Fibroblast of lung (primary cell): ENCODE measurements around the gene MTMR3. TPM values are rescaled to one million over a fixed set of nuclear protein-coding genes. Genes with fewer than 3 reads are reported as not detected.

Experiments
- DNase-seq, 2 donors: peaks; one replicate each; pipeline versions ENCODE4 v3.0.0 to v3.0.0-alpha.2; 2010; ENCODE audit warnings: low read depth in 2 of 2
- H2AFZ ChIP-seq: 2 replicates; pipeline ENCODE4 v1.5.1; 2012; ENCODE audit warnings: low read length, control low read depth, inconsistent platforms
- H3K27ac ChIP-seq: 2 replicates; pipeline ENCODE4 v1.5.1; 2011; ENCODE audit warnings: low read length, control low read depth; ENCODE audit not compliant: insufficient read depth
- H3K27me3 ChIP-seq: 2 replicates; pipeline ENCODE4 v1.5.1; 2011; ENCODE audit warnings: mild to moderate bottlenecking, low read length; ENCODE audit not compliant: control insufficient read depth, insufficient read depth
- H3K36me3 ChIP-seq: 2 replicates; pipeline ENCODE4 v1.5.1; 2011; ENCODE audit warnings: low read length; ENCODE audit not compliant: control insufficient read depth, insufficient read depth
- H3K4me1 ChIP-seq: 2 replicates; pipeline ENCODE4 v1.5.1; 2011; ENCODE audit warnings: low read length; ENCODE audit not compliant: control insufficient read depth, insufficient read depth; ENCODE audit errors: extremely low read depth
- H3K4me2 ChIP-seq: 2 replicates; pipeline ENCODE4 v1.5.1; 2011; ENCODE audit warnings: low read length, control low read depth; ENCODE audit not compliant: insufficient read depth; ENCODE audit errors: extremely low read depth
- H3K4me3 ChIP-seq, 4 experiments: fragments of 200-600 bp in 1 of 4; sonication (generic) in 1 of 4; replicated peaks in 1 of 4; 2 replicates each; pipeline ENCODE4 v1.5.1; 2011 to 2016; ENCODE audit warnings: low read length in 4 of 4, low read depth in 3 of 4, mild to moderate bottlenecking in 3 of 4, control low read depth in 2 of 4, inconsistent platforms in 1 of 4, mixed read lengths in 1 of 4; ENCODE audit not compliant: insufficient read depth in 1 of 4; ENCODE audit errors: control extremely low read depth in 1 of 4
- H3K79me2 ChIP-seq: 2 replicates; pipeline ENCODE4 v1.5.1; 2012; ENCODE audit warnings: mild to moderate bottlenecking, low read length, inconsistent platforms; ENCODE audit not compliant: control insufficient read depth, insufficient read depth
- H3K9ac ChIP-seq: 2 replicates; pipeline ENCODE4 v1.5.1; 2011; ENCODE audit warnings: mild to moderate bottlenecking, low read length, control low read depth; ENCODE audit not compliant: insufficient read depth
- H3K9me3 ChIP-seq: 2 replicates; pipeline ENCODE4 v1.5.1; 2012; ENCODE audit warnings: low read depth, low read length; ENCODE audit not compliant: control insufficient read depth, insufficient read depth
- H4K20me1 ChIP-seq: 2 replicates; pipeline ENCODE4 v1.5.1; 2011; ENCODE audit warnings: low read length; ENCODE audit not compliant: control insufficient read depth, insufficient read depth; ENCODE audit errors: extremely low read depth
- CTCF ChIP-seq, 2 donors: IDR thresholded peaks in 1 of 2; conservative IDR thresholded peaks in 1 of 2; 1 replicate in 1 of 2; 2 replicates in 1 of 2; pipeline ENCODE4 v1.5.1; 2011 to 2012; ENCODE audit warnings: low read length in 2 of 2, control low read depth in 1 of 2, inconsistent platforms in 1 of 2, low read depth in 1 of 2, mild to moderate bottlenecking in 1 of 2
- EZH2 ChIP-seq: IDR thresholded peaks from 2 replicates; pipeline ENCODE4 v1.5.1; 2012; ENCODE audit warnings: low read length, control low read depth, mild to moderate bottlenecking; ENCODE audit errors: missing control alignments
- polyA plus RNA-seq, 2 donors: library from polyadenylated mRNA; depleted of rRNA in 1 of 2; stranded (reverse) in 1 of 2; unstranded in 1 of 2; fragments of >200 nt; gene quantifications; 2 replicates each; pipeline ENCODE4 v1.2.1, GENCODE V29; 2011 to 2012; ENCODE audit warnings: missing spikeins in 1 of 2
- total RNA-seq: library from RNA; depleted of rRNA; stranded (reverse); fragments of >200 nt; gene quantifications from 2 replicates; pipeline ENCODE4 v1.2.1, GENCODE V29; 2014

Gene MTMR3
- total and polyA plus RNA-seq, 2 donors (not counting 1 experiment from before 2014, with no cell fraction given) = 15.0 to 31.2 TPM

- no peaks in the 10 kb centered on the region for H3K27me3 ChIP-seq
- H3K9me3 ChIP-seq = no peaks in the 10 kb centered on the region
- no peak overlapping the region for H2AFZ ChIP-seq
- DNase-seq = no peak
- peaks cover 16% of the 10 kb centered on the region for H3K79me2 ChIP-seq
- H4K20me1 ChIP-seq = peaks cover 2% of the 10 kb centered on the region
- H3K4me2 ChIP-seq = no peak overlapping the region
- TF ChIP-seq EZH2 = no peak
- TF ChIP-seq CTCF (conservative IDR thresholded peaks at IDR 0.05 in 1 of 2, IDR thresholded peaks at IDR 0.05 in 1 of 2; ENCODE audit: low read depth in 1 of 2, low read length in 2 of 2) = no peak
- no peak overlapping the region for H3K9ac ChIP-seq
- no peaks in the 10 kb centered on the region for H3K36me3 ChIP-seq
- peaks cover 6% of the 10 kb centered on the region for H3K4me1 ChIP-seq
- no peak overlapping the region for H3K27ac ChIP-seq
- H3K4me3 ChIP-seq = no peak overlapping the region
Observed at GRCh38 chr22:29946220-29946619, 63.2 kb downstream of the MTMR3 start.

- H3K4me1 ChIP-seq = peaks cover 6% of the 10 kb centered on the region
- peaks cover 2% of the 10 kb centered on the region for H4K20me1 ChIP-seq
Observed at GRCh38 chr22:29947410-29948384, 64.7 kb downstream of the MTMR3 start.

More at GRCh38 chr22:29947410-29948384, 64.7 kb downstream of the MTMR3 start:
- DNase-seq = peak; percentile 35 to 72
- no peaks in the 10 kb centered on the region for H3K36me3 ChIP-seq
- no peaks in the 10 kb centered on the region for H3K9me3 ChIP-seq
- peaks cover 17% of the 10 kb centered on the region for H3K79me2 ChIP-seq
- no peak overlapping the region for H3K9ac ChIP-seq
- H3K4me2 ChIP-seq = peak overlapping the region; percentile 52
- H3K27me3 ChIP-seq = no peaks in the 10 kb centered on the region
- no peak overlapping the region for H3K4me3 ChIP-seq
- no peak overlapping the region for H3K27ac ChIP-seq
- H2AFZ ChIP-seq = no peak overlapping the region
- TF ChIP-seq EZH2 (no peak), CTCF (conservative IDR thresholded peaks at IDR 0.05 in 1 of 2, IDR thresholded peaks at IDR 0.05 in 1 of 2; ENCODE audit: low read depth in 1 of 2, low read length in 2 of 2) (no peak)
